GM19099 (cell line): Measurements from ENCODE around the gene ATP11A.

Source experiments
- POLR2A ChIP-seq: IDR thresholded peaks from 3 replicates; pipeline ENCODE4 v1.6.1; 2011; ENCODE audit warnings: low read depth; ENCODE audit not compliant: insufficient read length; ENCODE audit errors: extremely low read depth

ATP11A gene

DNA sequence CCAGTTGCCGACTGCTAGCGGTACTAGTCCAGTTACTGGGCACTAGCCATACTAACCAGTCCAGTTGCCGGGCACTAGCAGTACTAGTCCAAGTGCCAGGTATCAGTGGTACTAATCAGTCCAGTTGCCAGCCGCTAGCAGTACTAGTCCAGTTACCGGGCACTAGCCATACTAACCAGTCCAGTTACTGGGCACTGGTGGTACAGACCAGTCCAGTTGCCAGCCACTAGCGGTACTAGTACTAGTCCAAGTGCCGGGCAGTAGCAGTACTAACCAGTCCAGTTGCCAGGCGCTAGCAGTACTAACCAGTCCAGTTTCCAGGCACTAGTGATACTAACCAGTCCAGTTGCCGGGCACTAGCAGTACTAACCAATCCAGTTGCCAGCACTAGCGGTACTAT, 155.0 kb downstream of the ATP11A start:
- TF ChIP-seq POLR2A, result no peak

DNA sequence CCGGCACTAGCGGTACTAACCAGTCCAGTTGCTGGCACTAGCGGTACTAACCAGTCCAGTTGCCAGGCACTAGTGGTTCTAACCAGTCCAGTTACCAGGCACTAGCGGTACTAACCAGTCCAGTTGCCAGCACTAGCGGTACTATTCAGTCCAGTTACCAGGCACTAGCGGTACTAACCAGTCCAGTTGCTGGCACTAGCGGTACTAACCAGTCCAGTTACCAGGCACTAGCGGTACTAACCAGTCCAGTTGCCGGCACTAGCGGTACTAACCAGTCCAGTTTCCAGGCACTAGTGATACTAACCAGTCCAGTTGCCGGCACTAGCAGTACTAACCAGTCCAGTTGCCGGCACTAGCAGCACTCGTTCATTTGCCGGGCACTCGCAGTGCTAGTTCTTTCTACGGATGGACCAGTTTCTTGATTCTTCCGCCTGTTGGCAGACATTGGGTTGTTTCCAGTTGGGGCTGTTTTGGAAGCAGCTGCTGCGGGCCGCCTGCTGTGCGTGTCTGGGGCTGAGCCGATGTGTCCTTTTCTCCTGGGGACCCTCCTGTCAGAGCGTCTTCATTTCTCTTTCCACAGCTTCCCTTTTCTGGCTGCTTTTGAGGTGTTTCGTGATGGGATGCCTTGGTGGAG, 155.8 kb downstream of the ATP11A start:
- TF ChIP-seq POLR2A, result no peak

DNA sequence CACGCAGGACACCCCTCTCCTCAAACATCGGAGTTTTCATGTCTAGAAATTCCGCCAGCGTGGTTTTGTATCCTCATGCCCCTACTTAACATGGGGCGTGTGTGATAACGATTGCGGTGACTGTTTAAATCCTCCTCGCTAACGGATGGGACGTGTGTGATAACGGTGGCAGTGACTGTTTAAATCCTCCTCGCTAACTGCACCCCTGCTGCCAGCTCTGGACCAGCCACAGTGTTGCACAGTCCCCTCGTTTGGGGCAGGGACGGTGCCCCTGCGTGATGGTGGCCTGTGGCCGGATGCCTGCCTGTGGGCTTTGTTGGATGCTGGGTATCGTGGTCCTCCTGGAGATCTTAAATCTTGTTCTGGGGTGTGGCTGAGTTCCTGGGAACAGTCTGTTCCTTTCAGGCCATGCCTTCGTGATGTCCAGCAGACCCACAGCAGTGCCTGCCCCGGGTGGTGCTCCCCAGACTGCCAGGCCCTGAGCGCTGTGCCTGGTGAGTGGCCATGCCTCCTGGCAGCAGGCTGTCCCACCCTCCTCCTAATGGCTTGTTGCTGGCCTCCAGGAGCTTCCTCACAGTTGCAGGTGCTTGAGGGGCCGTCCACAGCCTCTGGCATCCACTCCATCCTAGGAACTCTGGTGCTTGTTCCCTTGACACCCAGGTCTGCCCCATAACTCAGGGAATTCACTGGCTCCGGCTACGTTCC, 156.7 kb downstream of the ATP11A start:
- TF ChIP-seq POLR2A, result no peak

DNA sequence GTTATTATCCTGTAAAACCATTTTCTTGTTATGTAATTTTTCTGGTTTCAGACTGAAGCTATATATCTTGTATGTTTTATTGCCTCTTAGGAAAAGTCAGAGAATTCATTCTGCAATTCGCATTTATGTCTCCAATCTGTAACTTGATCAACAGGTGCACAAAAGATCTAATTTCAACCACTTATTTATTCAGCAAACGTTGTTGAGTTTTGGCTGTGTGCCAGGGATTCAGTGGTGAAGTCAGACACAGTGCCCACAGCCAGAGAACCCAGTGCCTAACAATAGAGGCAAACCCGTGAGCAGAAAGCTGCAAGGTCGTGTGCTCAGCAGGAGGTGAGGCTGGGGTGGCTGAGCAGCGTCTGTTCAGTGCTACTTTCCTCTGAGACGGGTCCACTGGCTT, 159.7 kb downstream of the ATP11A start:
- no peak for TF ChIP-seq POLR2A

DNA sequence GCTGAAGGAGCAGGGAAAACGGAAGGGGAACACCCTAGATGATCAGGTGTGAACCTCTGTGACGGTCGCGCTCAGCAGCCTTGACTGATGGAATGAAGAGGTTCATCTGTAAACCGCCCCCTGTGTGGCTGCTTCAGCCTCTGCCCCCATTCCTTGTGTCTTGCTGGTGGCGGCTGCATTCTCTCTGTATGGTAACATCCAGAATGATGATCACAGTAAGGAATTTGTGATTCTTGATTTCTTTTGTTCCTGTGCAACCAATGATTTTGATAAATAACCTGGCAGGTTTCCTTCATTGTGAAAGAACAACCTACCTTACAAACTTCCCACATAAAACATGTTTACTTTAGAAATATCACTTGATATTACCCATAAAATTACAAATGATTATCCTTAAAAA, 160.4 kb downstream of the ATP11A start:
- no peak for TF ChIP-seq POLR2A

DNA sequence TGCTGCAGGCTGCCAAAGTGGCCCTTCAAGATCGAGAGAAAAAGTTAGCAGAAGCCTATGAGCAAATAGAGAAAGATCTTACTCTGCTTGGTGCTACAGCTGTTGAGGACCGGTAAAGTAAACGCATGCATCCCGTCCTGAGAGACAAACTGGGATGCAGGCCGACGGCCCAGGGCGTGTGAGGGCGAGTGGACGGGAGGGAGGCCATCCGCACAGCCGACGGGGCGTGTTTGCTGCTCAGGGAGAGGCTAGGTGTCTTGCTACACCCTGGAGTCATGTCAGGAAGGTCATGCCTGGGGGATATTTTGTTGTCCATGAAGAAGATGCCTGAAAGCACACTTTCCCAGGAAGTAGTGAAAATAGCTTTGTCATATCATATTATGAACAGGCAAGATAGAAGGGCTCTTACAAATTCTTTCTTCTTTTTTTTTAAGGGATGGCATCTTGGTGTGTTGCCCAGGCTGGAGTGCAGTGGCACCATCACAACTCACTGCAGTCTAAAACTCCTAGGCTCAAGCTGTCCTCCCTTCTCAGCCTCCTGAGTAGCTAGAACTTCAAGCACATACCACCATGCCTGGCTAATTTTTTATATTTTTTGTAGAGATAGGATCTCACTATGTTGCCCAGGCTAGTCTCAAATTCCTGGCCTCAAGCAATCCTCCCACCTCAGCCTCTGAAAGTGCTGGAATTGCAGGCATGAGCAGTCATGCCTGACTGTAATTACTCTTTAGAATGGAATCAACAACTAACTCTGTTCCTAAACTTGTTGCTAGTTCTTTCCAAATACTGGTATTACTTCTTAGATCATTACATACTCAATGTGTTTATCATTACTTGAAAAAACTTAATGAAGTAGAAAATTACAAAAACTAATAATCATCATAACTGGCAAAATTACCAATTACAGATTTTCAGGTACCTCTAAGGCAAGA, 161.5 kb downstream of the ATP11A start:
- no peak for TF ChIP-seq POLR2A

DNA sequence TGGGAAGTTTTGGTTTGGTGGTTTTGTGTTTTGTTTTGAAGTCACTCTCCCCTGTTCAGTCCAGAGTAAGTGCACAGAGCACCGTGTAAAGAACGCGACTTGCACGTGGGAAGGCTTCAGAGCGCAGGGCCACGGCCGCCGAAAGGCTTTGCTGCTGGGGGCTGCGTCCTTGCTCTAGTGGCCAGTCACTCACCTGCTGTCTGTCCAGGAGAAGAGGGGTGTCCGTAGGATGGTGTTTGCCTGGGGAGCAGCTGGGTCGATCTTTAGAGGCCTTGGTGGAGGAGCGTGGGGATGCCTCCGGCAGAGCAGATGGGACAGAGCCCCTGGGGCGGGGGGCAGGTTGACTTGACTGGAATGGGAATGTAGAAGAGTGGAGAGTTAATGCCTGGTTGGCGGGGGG, 162.6 kb downstream of the ATP11A start:
- no peak for TF ChIP-seq POLR2A

DNA sequence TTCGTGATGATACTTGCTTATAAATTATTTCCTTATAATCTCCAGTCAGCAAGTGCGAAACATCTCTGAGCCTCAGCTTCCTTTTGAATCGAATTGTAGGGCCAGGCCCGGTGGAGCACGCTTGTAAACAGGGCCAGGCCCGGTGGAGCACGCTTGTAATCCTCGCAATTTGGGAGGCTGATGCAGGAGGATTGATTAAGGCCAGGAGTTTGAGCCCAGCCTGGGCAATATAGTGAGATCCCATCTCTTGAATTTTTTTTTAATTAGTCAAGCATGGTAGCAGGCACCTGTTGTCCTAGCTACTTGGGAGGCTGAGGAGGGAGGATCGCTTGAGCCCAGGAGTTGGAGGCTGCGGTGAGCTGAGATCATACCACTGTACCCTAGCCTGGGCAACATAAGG, 163.0 kb downstream of the ATP11A start:
- no peak for TF ChIP-seq POLR2A

DNA sequence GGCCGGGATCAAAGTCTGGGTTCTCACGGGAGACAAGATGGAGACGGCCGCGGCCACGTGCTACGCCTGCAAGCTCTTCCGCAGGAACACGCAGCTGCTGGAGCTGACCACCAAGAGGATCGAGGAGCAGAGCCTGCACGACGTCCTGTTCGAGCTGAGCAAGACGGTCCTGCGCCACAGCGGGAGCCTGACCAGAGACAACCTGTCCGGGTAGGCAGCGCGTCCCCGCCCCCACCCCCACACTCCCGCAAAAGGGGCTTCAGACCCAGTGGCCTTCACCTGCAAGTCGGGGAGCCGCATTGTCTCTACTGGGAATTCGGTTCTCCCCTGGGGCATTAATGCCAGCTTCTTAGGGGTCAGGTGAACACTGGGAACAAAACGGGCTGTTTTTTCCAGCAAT, 164.5 kb downstream of the ATP11A start:
- TF ChIP-seq POLR2A, result no peak

DNA sequence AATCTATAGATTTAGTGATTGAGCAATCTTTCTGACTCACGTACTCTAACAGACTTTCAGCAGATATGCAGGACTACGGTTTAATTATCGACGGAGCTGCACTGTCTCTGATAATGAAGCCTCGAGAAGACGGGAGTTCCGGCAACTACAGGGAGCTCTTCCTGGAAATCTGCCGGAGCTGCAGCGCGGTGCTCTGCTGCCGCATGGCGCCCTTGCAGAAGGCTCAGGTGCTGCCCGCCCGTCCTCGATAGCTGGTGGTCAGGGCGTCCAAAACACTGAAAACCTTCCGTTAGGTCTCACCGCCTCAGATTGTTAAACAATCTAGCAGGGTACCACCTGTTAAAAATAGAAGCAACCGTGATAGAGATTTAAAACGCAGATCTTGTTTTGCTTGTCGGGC, 166.0 kb downstream of the ATP11A start:
- TF ChIP-seq POLR2A, result no peak

DNA sequence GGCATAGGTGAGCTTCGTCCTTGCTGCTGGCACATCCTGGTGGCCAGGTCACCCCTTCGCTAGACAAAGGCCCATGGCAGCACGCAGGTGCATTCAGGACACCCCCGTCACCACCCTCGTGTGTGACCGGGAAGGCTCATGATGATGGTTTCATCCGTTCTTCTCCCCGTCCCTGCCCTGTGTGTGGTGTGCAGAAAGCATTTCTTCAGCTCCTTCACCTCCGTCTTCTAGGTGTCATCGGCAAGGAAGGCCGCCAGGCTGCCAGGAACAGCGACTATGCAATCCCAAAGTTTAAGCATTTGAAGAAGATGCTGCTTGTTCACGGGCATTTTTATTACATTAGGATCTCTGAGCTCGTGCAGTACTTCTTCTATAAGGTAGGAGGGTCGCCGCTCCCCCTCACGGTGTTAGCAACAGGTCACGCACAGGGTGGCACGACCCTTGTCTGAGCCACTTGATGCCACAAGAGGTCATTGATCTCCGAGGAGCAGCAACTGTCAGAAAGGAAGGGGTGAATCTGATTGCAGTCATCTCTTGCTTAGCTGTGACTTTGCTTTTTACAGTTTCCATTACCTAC, 168.2 kb downstream of the ATP11A start:
- TF ChIP-seq POLR2A, result no peak

DNA sequence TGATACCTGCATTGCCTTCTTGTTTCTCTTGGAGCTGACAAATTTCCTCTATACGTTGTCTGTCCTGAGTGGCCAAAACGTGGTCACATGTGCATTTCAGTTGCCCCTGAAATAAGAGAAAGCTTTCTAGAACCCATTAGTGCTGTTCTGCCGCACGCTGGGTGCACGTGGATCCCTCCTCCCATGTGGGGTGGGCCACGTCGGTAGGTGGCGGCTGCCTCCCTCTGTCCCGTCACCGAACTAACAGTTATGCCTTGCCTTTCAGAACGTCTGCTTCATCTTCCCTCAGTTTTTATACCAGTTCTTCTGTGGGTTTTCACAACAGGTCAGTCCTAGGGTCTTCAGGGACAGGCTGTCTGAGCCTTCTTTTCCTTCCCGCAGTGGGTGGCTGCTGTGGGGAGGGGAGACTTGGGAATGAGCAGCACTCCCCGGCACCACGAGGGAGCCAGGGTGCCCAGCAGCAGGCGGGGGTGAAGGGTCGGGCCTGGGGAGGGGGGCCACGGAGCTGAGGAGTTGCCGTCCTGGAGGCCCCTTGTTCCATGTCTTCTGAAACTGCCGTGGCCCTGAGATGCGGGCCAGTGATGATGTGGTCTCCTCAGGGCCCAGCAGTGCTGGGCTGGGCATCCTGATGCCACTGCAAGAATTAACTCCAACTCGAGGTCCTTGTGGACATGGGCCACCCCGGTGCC, 169.4 kb downstream of the ATP11A start:
- no peak for TF ChIP-seq POLR2A

DNA sequence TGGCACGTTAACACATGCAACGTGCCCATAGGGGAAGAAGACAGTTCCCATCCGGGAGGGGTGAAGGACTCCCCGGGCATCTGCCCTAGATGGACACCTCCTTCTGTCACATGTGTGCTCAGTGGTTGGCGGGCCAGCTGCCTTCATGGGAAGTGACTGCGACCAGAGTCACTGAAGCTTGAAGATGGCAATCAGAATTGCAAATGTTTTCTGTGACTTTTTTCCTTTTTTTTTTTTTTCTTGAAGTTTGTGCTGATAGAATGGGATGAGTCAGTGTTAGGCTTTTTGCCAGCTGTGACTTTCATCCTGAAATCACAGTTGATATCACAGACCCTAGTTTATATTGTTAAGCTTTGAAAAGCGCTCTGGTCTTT, 170.0 kb downstream of the ATP11A start:
- no peak for TF ChIP-seq POLR2A

DNA sequence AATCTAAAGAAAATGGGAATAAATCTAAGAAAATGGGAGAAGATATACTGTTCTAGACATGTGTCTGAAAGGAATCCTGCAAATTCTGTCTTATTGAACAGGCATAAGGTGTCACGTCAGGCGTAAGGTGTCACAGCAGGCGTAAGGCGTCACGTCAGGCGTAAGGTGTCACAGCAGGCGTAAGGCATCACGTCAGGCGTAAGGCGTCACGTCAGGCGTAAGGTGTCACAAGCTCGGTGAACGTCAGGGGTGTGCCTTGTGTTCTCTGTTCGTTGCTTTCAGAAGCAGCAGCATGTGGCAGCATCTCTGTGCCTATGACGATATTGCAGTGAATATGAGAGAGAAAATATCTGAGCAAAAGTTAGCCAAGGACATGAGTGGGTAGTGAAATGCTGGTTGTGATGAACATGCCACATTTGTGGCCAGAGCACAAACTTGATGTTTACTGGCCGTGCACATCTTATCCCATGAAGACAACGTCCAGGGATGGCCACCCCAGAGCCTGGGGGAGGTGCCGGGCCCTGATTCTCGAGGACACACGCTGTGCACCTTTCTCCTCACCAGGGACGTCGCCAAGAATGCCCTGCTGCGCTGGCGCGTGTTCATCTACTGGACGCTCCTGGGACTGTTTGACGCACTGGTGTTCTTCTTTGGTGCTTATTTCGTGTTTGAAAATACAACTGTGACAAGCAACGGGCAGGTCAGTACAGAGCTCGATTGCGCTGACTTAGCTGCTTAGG, 172.2 kb downstream of the ATP11A start:
- no peak for TF ChIP-seq POLR2A
